Gastroesophageal sphincter (tissue), 4 donors: ENCODE data around the gene MIA3. TPM values are rescaled to one million over a fixed set of nuclear protein-coding genes. Genes with fewer than 3 reads are reported as not detected.

Experiments
- ATAC-seq: fragments of 150-250 bp; one replicate; pipeline ENCODE4 v1.9.1; 2016; ENCODE audit warnings: mild to moderate bottlenecking, moderate library complexity
- H3K27ac ChIP-seq, 4 donors: fragments of 200-600 bp; sonication (generic) in 3 of 4; 1 replicate in 3 of 4; 2 replicates in 1 of 4; pipeline ENCODE4 v1.5.1; 2016 to 2019
- H3K27me3 ChIP-seq: fragments of 200-600 bp; sonication (generic); one replicate; pipeline ENCODE4 v1.5.1; 2019
- H3K36me3 ChIP-seq, 2 donors: fragments of 200-600 bp; sonication (generic); one replicate each; pipeline ENCODE4 v1.5.1; 2019; ENCODE audit warnings: control low read depth in 1 of 2
- H3K4me1 ChIP-seq, 3 donors: fragments of 200-600 bp; sonication (generic); 1 replicate in 2 of 3; 2 replicates in 1 of 3; pipeline ENCODE4 v1.5.1; 2016 to 2019; ENCODE audit warnings: control low read depth in 2 of 3
- H3K4me3 ChIP-seq, 2 donors: fragments of 200-600 bp; sonication (generic); one replicate each; pipeline ENCODE4 v1.5.1; 2019; ENCODE audit warnings: mild to moderate bottlenecking in 1 of 2, moderate library complexity in 1 of 2
- H3K9me3 ChIP-seq, 3 donors: fragments of 200-600 bp; sonication (generic); one replicate each; pipeline ENCODE4 v1.5.1; 2017 to 2019; ENCODE audit warnings: control low read depth in 2 of 3
- CTCF ChIP-seq, 4 experiments: fragments of 200-600 bp in 2 of 4; fragments of 450-650 bp in 2 of 4; sonication (generic) in 1 of 4; IDR thresholded peaks; one replicate each; pipeline ENCODE4 v1.5.1; 2017 to 2019; ENCODE audit warnings: antibody characterized with exemption in 4 of 4, mild to moderate bottlenecking in 2 of 4, moderate library complexity in 2 of 4
- EP300 ChIP-seq: sonication (generic); formaldehyde crosslinking; IDR thresholded peaks from one replicate; pipeline ENCODE4 v1.6.1; 2017; ENCODE audit warnings: antibody characterized with exemption, mild to moderate bottlenecking
- POLR2A ChIP-seq, 2 donors: fragments of 450-650 bp; IDR thresholded peaks; one replicate each; pipeline ENCODE4 v1.6.1; 2017; ENCODE audit warnings: antibody characterized with exemption in 2 of 2, mild to moderate bottlenecking in 2 of 2, moderate library complexity in 1 of 2
- POLR2AphosphoS5 ChIP-seq: sonication (generic); formaldehyde crosslinking; IDR thresholded peaks from one replicate; pipeline ENCODE4 v1.6.1; 2017; ENCODE audit warnings: antibody characterized with exemption
- WGBS, 2 donors: methylation state at CpG; one replicate each; pipeline ENCODE4 v1.1.5; 2018; ENCODE audit warnings: low coverage in 1 of 2; 5-methylcytosine and 5-hydroxymethylcytosine counted together
- total RNA-seq, 4 donors: library from RNA; depleted of rRNA; stranded (reverse); fragments of >200 nt; gene quantifications; one replicate each; pipeline ENCODE4 v1.1.0, GENCODE V29; 2016

Gene MIA3
- total RNA-seq, 4 donors from 2014 or later, result 39.4 to 71.0 (median 48.4) TPM

GRCh38 chr1:222680080-222680479 is 62.2 kb downstream of the MIA3 start:
- peaks cover 5 to 55% of the 10 kb centered on the region in 2 donors for H3K36me3 ChIP-seq
- no peaks in the 10 kb centered on the region for H3K9me3 ChIP-seq
- H3K4me1 ChIP-seq, result no peaks in the 10 kb centered on the region
- ATAC-seq, result no peak
- no peak for TF ChIP-seq CTCF (IDR thresholded peaks at IDR 0.05)
- no peak for TF ChIP-seq POLR2AphosphoS5
- no peak for TF ChIP-seq EP300
- no peak for TF ChIP-seq POLR2A (IDR thresholded peaks at IDR 0.05)
- 60% methylated on average over 1 of the region's 1 CpG; no CpG with 5 or more reads in 1 of the 2 donors for WGBS, 2 donors
- H3K4me3 ChIP-seq, result no peak overlapping the region
- H3K27me3 ChIP-seq, result no peaks in the 10 kb centered on the region
- no peak overlapping the region for H3K27ac ChIP-seq

GRCh38 chr1:222691016-222691415 is 73.1 kb downstream of the MIA3 start:
- ATAC-seq, result no peak
- Histone ChIP-seq H3K4me3 (no peak overlapping the region), H3K9me3 (no peaks in the 10 kb centered on the region), H3K4me1 (no peaks in the 10 kb centered on the region), H3K36me3 (peaks cover 5 to 51% of the 10 kb centered on the region in 2 donors), H3K27ac (no peak overlapping the region), H3K27me3 (no peaks in the 10 kb centered on the region)
- 92% methylated on average over 1 of the region's 1 CpG; no CpG with 5 or more reads in 1 of the 2 donors for WGBS, 2 donors
- TF ChIP-seq POLR2AphosphoS5 (no peak), CTCF (IDR thresholded peaks at IDR 0.05) (no peak), POLR2A (IDR thresholded peaks at IDR 0.05) (no peak), EP300 (no peak)

- Histone ChIP-seq H3K4me3 (no peak overlapping the region), H3K27ac (no peak overlapping the region), H3K36me3 (peaks cover 0 to 34% of the 10 kb centered on the region in 2 donors), H3K4me1 (peaks cover 0 to 6% (median 0%) of the 10 kb centered on the region in 3 donors), H3K9me3 (no peaks in the 10 kb centered on the region), H3K27me3 (no peaks in the 10 kb centered on the region)
- no peak for ATAC-seq
- 64 to 89% methylated on average over 2 to 5 of the region's 5 CpGs for WGBS, 2 donors
- TF ChIP-seq POLR2A (IDR thresholded peaks at IDR 0.05) (no peak), CTCF (IDR thresholded peaks at IDR 0.05) (no peak), EP300 (no peak), POLR2AphosphoS5 (no peak)
These were observed 77.0 kb downstream of the MIA3 start for GRCh38 chr1:222694927-222695326.

- TF ChIP-seq CTCF (IDR thresholded peaks at IDR 0.05) (no peak), POLR2AphosphoS5 (no peak), EP300 (no peak), POLR2A (IDR thresholded peaks at IDR 0.05) (no peak)
These were observed 78.8 kb downstream of the MIA3 start for GRCh38 chr1:222696741-222697140.

GRCh38 chr1:222697203-222697602 is 79.3 kb downstream of the MIA3 start:
- Histone ChIP-seq H3K4me3 (no peak overlapping the region), H3K27ac (no peak overlapping the region), H3K36me3 (peaks cover 2 to 52% of the 10 kb centered on the region in 2 donors), H3K27me3 (no peaks in the 10 kb centered on the region), H3K9me3 (no peaks in the 10 kb centered on the region), H3K4me1 (peaks cover 0 to 6% (median 0%) of the 10 kb centered on the region in 3 donors)
- ATAC-seq, result no peak
- no peak for TF ChIP-seq CTCF (IDR thresholded peaks at IDR 0.05)
- TF ChIP-seq POLR2A (IDR thresholded peaks at IDR 0.05), result no peak
- TF ChIP-seq POLR2AphosphoS5, result no peak
- TF ChIP-seq EP300, result no peak
- 84 to 100% methylated on average over 1 to 2 of the region's 2 CpGs for WGBS, 2 donors

More at GRCh38 chr1:222696741-222697140, 78.8 kb downstream of the MIA3 start:
- Histone ChIP-seq H3K4me3 (no peak overlapping the region), H3K27me3 (no peaks in the 10 kb centered on the region), H3K27ac (no peak overlapping the region), H3K4me1 (peaks cover 0 to 6% (median 0%) of the 10 kb centered on the region in 3 donors), H3K36me3 (peaks cover under 1 to 52% of the 10 kb centered on the region in 2 donors), H3K9me3 (no peaks in the 10 kb centered on the region)
- WGBS, 2 donors, result 94 to 100% methylated on average over 2 to 4 of the region's 8 CpGs
- ATAC-seq, result no peak
